Right hindlimb (tissue), 1 donor: ENCODE data around the gene PLEKHF1.
A peak's percentile ranks its signal among the peaks of the same experiment; 100 is the strongest.

Experiments used
- DNase-seq: peaks from one replicate; pipeline ENCODE4 v3.0.0-alpha.2; 2018

The PLEKHF1 gene

GRCh38 chr19:29635963-29636362 lies 29.3 kb upstream of the PLEKHF1 start:
- DNase-seq = no peak

GRCh38 chr19:29636553-29637360 lies 28.5 kb upstream of the PLEKHF1 start:
- no peak for DNase-seq

- no peak for DNase-seq
Measured at GRCh38 chr19:29639086-29639485, 26.2 kb upstream of the PLEKHF1 start.

- no peak for DNase-seq
Measured at GRCh38 chr19:29640231-29640630, 25.0 kb upstream of the PLEKHF1 start.

GRCh38 chr19:29641597-29641996 lies 23.7 kb upstream of the PLEKHF1 start:
- DNase-seq = no peak

GRCh38 chr19:29643361-29643935 lies 21.8 kb upstream of the PLEKHF1 start:
- DNase-seq = no peak

- DNase-seq = no peak
Measured at GRCh38 chr19:29644210-29644609, 21.1 kb upstream of the PLEKHF1 start.

GRCh38 chr19:29645491-29645867 lies 19.8 kb upstream of the PLEKHF1 start:
- DNase-seq = no peak

GRCh38 chr19:29645911-29646310 lies 19.4 kb upstream of the PLEKHF1 start:
- no peak for DNase-seq

GRCh38 chr19:29650772-29651387 lies 14.4 kb upstream of the PLEKHF1 start:
- DNase-seq = no peak

GRCh38 chr19:29651622-29652394 lies 13.5 kb upstream of the PLEKHF1 start:
- DNase-seq = no peak

- no peak for DNase-seq
Measured at GRCh38 chr19:29653398-29653797, 11.9 kb upstream of the PLEKHF1 start.

- no peak for DNase-seq
Measured at GRCh38 chr19:29655648-29656335, 9.5 kb upstream of the PLEKHF1 start.

- DNase-seq = no peak
Measured at GRCh38 chr19:29658221-29658991, 6.9 kb upstream of the PLEKHF1 start.

GRCh38 chr19:29660835-29661234 lies 4.4 kb upstream of the PLEKHF1 start:
- DNase-seq = no peak

- no peak for DNase-seq
Measured at GRCh38 chr19:29662278-29662603, 3.0 kb upstream of the PLEKHF1 start.

- DNase-seq = peak; percentile 79
Measured at GRCh38 chr19:29662604-29663404, 2.5 kb upstream of the PLEKHF1 start.

GRCh38 chr19:29663861-29664752 lies 1.2 kb upstream of the PLEKHF1 start:
- no peak for DNase-seq

- no peak for DNase-seq
Measured at GRCh38 chr19:29664753-29665214, 477 bp upstream of the PLEKHF1 start.
